C4-2B (cell line): Measurements from ENCODE around the gene LRRN2.
"Not testable (repeated sequence)": the region's sequence is repeated elsewhere in the genome, so short reads cannot be mapped to it uniquely, and the experiment has no call there.

ENCODE experiments used
- H3K27ac ChIP-seq: fragments of 450-650 bp; 2 replicates; pipeline ENCODE4 v1.5.1; 2017
- CTCF ChIP-seq: fragments of 450-650 bp; conservative IDR thresholded peaks from 2 replicates; pipeline ENCODE4 v1.5.1; 2017; ENCODE audit warnings: mild to moderate bottlenecking
- ZFX ChIP-seq: fragments of 450-650 bp; IDR thresholded peaks from 2 replicates; pipeline ENCODE4 v1.6.1; 2017

LRRN2 gene

GRCh38 chr1:204730826-204731459 is 45.4 kb upstream of the LRRN2 start:
- no peak overlapping the region for H3K27ac ChIP-seq
- TF ChIP-seq ZFX (no peak), CTCF (no peak)

- TF ChIP-seq CTCF (no peak), ZFX (no peak)
- no peak overlapping the region for H3K27ac ChIP-seq
Observed at GRCh38 chr1:204729516-204729915, 44.0 kb upstream of the LRRN2 start.

GRCh38 chr1:204728456-204728855 is 42.9 kb upstream of the LRRN2 start:
- TF ChIP-seq CTCF = no peak
- no peak for TF ChIP-seq ZFX

GRCh38 chr1:204728045-204728444 is 42.5 kb upstream of the LRRN2 start:
- TF ChIP-seq ZFX (no peak), CTCF (no peak)
- H3K27ac ChIP-seq = no peak overlapping the region

More at GRCh38 chr1:204728456-204728855, 42.9 kb upstream of the LRRN2 start:
- H3K27ac ChIP-seq = no peak overlapping the region

- H3K27ac ChIP-seq = not testable (repeated sequence)
Observed at GRCh38 chr1:204727438-204727837, 41.9 kb upstream of the LRRN2 start.

GRCh38 chr1:204726478-204726877 is 40.9 kb upstream of the LRRN2 start:
- TF ChIP-seq ZFX (no peak), CTCF (no peak)
- no peak overlapping the region for H3K27ac ChIP-seq

- H3K27ac ChIP-seq = no peak overlapping the region
- TF ChIP-seq CTCF = no peak
- TF ChIP-seq ZFX = no peak
Observed at GRCh38 chr1:204725821-204726448, 40.4 kb upstream of the LRRN2 start.
